K562 (cell line): ENCODE measurements around the gene MNDA. TPM values are rescaled to one million over a fixed set of nuclear protein-coding genes. Genes with fewer than 3 reads are reported as not detected.

Source experiments
- ATAC-seq: fragments of 200-7000 bp; cut with Tn5 transposase; 3 replicates; pipeline ENCODE4 v1.9.1; 2020; ENCODE audit warnings: moderate library complexity
- BruUV-seq: library from RNA; stranded (reverse); fragments of 400-500 nt; replicated peaks from 2 replicates; lab custom pipeline; 2021; lab: Mats Ljungman, UMichigan
- CTCF ChIA-PET: fragments of 300-600 bp; formaldehyde crosslinking; extraction: SDS; loops from one replicate; lab custom pipeline; 2021; ENCODE audit warnings: low intra/inter-chr PET ratio; lab: Yijun Ruan, JAX
- POLR2A ChIA-PET: fragments of 300-600, 350-650 bp; sonication (Branson Sonifier 250); formaldehyde crosslinking; extraction: SDS; loops from one replicate; lab custom pipeline; 2021; ENCODE audit warnings: antibody characterized with exemption, inconsistent platforms; lab: Yijun Ruan, JAX
- DNase-seq, 4 experiments: peaks; one replicate each; pipeline versions ENCODE4 v3.0.0 to v3.0.0-alpha.2; 2011 to 2018; ENCODE audit warnings: low spot score in 3 of 4, mixed read lengths in 3 of 4; ENCODE audit errors: extremely low read depth in 1 of 4
- FAIRE-seq: peaks from 2 replicates; lab custom pipeline; 2011; peaks lifted over from hg19 to GRCh38; lab: Jason Lieb, UNC
- H2AFZ ChIP-seq: 2 replicates; pipeline ENCODE4 v1.6.0; 2011; ENCODE audit warnings: low read depth, low read length, control low read depth, inconsistent platforms
- H3K27ac ChIP-seq: fragments of 200-600 bp; 3 replicates; pipeline ENCODE4 v1.8.0; 2011; ENCODE audit warnings: low read depth, mild to moderate bottlenecking, control low read depth, inconsistent platforms, low read length, moderate library complexity, mixed read lengths; ENCODE audit errors: extremely low read depth
- H3K27me3 ChIP-seq, 2 experiments: fragments of 300-600 bp in 1 of 2; 2 replicates in 1 of 2; 3 replicates in 1 of 2; pipeline versions ENCODE4 v1.6.0 to v1.8.0; 2011; ENCODE audit warnings: inconsistent platforms in 2 of 2, low read length in 2 of 2, mild to moderate bottlenecking in 1 of 2, mixed read lengths in 1 of 2, moderate library complexity in 1 of 2; ENCODE audit not compliant: control insufficient read depth in 2 of 2, insufficient read depth in 2 of 2
- H3K36me3 ChIP-seq: fragments of 300-600 bp; 3 replicates; pipeline ENCODE4 v1.8.0; 2011; ENCODE audit warnings: mild to moderate bottlenecking, low read length, inconsistent platforms; ENCODE audit not compliant: control insufficient read depth, insufficient read depth
- H3K4me1 ChIP-seq, 2 experiments: fragments of 200-600 bp in 1 of 2; replicated peaks in 1 of 2; 2 replicates in 1 of 2; 3 replicates in 1 of 2; pipeline versions ENCODE4 v1.5.1 to v1.8.0; 2011; ENCODE audit warnings: inconsistent platforms in 2 of 2, low read length in 2 of 2, mild to moderate bottlenecking in 1 of 2, mixed read lengths in 1 of 2, moderate library complexity in 1 of 2; ENCODE audit not compliant: control insufficient read depth in 2 of 2, insufficient read depth in 2 of 2
- H3K4me2 ChIP-seq: 2 replicates; pipeline ENCODE4 v1.6.1; 2011; ENCODE audit warnings: low read length, control low read depth, inconsistent platforms, mixed read lengths; ENCODE audit not compliant: insufficient read depth
- H3K4me3 ChIP-seq: fragments of 200-600 bp; sonication (generic), shearing (Covaris generic); 2 replicates; pipeline ENCODE4 v1.5.1; 2016; ENCODE audit warnings: control low read depth, inconsistent platforms
- H3K79me2 ChIP-seq: fragments of 200-600 bp; 3 replicates; pipeline ENCODE4 v1.8.0; 2011; ENCODE audit warnings: low read length, inconsistent platforms; ENCODE audit not compliant: control insufficient read depth, insufficient read depth
- H3K9ac ChIP-seq, 2 experiments: 2 replicates each; pipeline versions ENCODE4 v1.6.0 to v1.6.1; 2011; ENCODE audit warnings: low read depth in 2 of 2, low read length in 2 of 2, control low read depth in 1 of 2, inconsistent platforms in 1 of 2, mild to moderate bottlenecking in 1 of 2, mixed read lengths in 1 of 2; ENCODE audit not compliant: insufficient read depth in 1 of 2
- H3K9me1 ChIP-seq: one replicate; pipeline ENCODE4 v1.6.0; 2011; ENCODE audit warnings: inconsistent platforms, mild to moderate bottlenecking, low read length, moderate library complexity; ENCODE audit not compliant: control insufficient read depth, insufficient read depth
- H3K9me3 ChIP-seq: replicated peaks from 2 replicates; pipeline ENCODE4 v1.5.1; 2011; ENCODE audit warnings: low read depth, low read length, inconsistent platforms; ENCODE audit not compliant: control insufficient read depth, insufficient read depth
- H4K20me1 ChIP-seq: replicated peaks from 2 replicates; pipeline ENCODE4 v1.6.1; 2011; ENCODE audit warnings: low read length, inconsistent platforms, mixed read lengths; ENCODE audit not compliant: control insufficient read depth, insufficient read depth
- CBX5 ChIP-seq: IDR thresholded peaks from 2 replicates; pipeline ENCODE4 v1.6.1; 2014; ENCODE audit warnings: low read depth, borderline replicate concordance
- MTA3 ChIP-seq: fragments of 450-650 bp; formaldehyde crosslinking; IDR thresholded peaks from 2 replicates; pipeline ENCODE4 v1.6.1; 2017; ENCODE audit warnings: mild to moderate bottlenecking, borderline replicate concordance
- TCF3 ChIP-seq: sonication (generic); formaldehyde crosslinking; IDR thresholded peaks from 2 replicates; pipeline ENCODE4 v1.4.0; 2020; ENCODE audit warnings: mild to moderate bottlenecking, missing genetic modification reagents
- WGBS: fragments of 100-300 bp; shearing (Covaris generic); methylation state at CpG from one replicate; pipeline ENCODE4 v1.1.6; 2016; ENCODE audit warnings: low coverage, mixed read lengths; ENCODE audit not compliant: insufficient coverage; ENCODE audit errors: missing lambda C conversion rate; 5-methylcytosine and 5-hydroxymethylcytosine counted together
- in situ Hi-C: fragments of 300-500 bp; cut with MboI; formaldehyde crosslinking; loops from 4 replicates; pipeline ENCODE4 v1.15.0; 2018; ENCODE audit warnings: inconsistent platforms, mixed read lengths
- intact Hi-C: fragments of 100-400 bp; cut with micrococcal nuclease; formaldehyde crosslinking; loops from 2 replicates; pipeline ENCODE4 v1.14.2; 2022
- polyA plus RNA-seq, 8 experiments: library from polyadenylated mRNA; depleted of rRNA in 4 of 8; stranded (reverse) in 5 of 8; unstranded in 3 of 8; fragments of >200 nt; fragmentation: Nextera tagmentation in 2 of 8; fragmentation: Illumina TruSeq in 1 of 8; extraction: Ambion mirVana in 2 of 8; extraction: Trizol in 1 of 8; gene quantifications; 2 replicates each; pipeline versions ENCODE4 v1.2.1 to v1.2.3, GENCODE V29; 2011 to 2014; ENCODE audit warnings: inconsistent platforms in 1 of 8, missing spikeins in 1 of 8
- total RNA-seq, 7 experiments: library from RNA; depleted of rRNA in 6 of 7; stranded (reverse); fragments of >200 nt in 6 of 7; fragmentation: Illumina TruSeq in 2 of 7; extraction: Trizol in 2 of 7; gene quantifications; 2 replicates each; pipeline versions ENCODE4 v1.2.1 to v1.2.3, GENCODE V29; 2011 to 2021; ENCODE audit warnings: low replicate concordance in 1 of 7
- TF ChIP-seq, protein P1 (sequence below): fragments of 450-650 bp; formaldehyde crosslinking; IDR thresholded peaks from 2 replicates; pipeline ENCODE4 v1.4.0; 2020; ENCODE audit warnings: mild to moderate bottlenecking, moderate library complexity
- TF ChIP-seq, protein P2 (sequence below): sonication (generic); formaldehyde crosslinking; IDR thresholded peaks from 2 replicates; pipeline ENCODE4 v1.8.1; 2023; ENCODE audit warnings: mild to moderate bottlenecking, missing genetic modification reagents
- TF ChIP-seq, protein P3 (sequence below): fragments of 250-450 bp; sonication (Bioruptor Pico); IDR thresholded peaks from 2 replicates; pipeline ENCODE4 v1.5.0; 2020; ENCODE audit warnings: mild to moderate bottlenecking
- TF ChIP-seq, protein P4 (sequence below): sonication (generic); formaldehyde crosslinking; IDR thresholded peaks from 2 replicates; pipeline ENCODE4 v1.8.0; 2022; ENCODE audit warnings: mild to moderate bottlenecking, missing genetic modification reagents
- TF ChIP-seq, protein P5 (sequence below): fragments of 250-450 bp; sonication (Bioruptor Pico); IDR thresholded peaks from 2 replicates; pipeline ENCODE4 v1.9.0; 2021; ENCODE audit warnings: mild to moderate bottlenecking
- TF ChIP-seq, protein P6 (sequence below): fragments of 150-350 bp; conservative IDR thresholded peaks from 2 replicates; pipeline ENCODE4 v1.6.1; 2014; ENCODE audit warnings: low read length

MNDA gene
- total and polyA plus RNA-seq, 9 of the 15 experiments (the other 6 are each of a cell fraction or from before 2014, with no cell fraction given): 0.08 to 0.14 (median 0.09) TPM; not detected in 6

DNA sequence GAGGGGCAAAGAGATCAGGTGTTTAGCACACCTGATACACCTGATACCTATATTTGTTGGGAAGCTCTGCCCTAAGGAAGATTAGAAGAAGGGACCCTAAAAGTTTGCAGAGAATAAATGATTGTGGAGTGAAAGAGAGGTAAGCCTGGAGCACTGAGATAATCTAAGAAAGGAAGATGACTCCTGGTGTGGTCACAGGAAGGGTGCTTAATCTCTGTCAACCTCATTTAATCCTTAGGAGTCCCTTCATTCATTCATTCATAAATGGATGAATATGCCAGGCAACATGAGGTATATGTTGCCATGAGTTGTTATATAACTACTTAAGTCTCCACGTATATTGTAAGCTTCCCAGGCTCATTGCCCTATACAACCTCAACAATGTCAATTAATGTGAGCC lies 16.2 kb upstream of the MNDA start (continued):
- TF ChIP-seq, protein P1, sequence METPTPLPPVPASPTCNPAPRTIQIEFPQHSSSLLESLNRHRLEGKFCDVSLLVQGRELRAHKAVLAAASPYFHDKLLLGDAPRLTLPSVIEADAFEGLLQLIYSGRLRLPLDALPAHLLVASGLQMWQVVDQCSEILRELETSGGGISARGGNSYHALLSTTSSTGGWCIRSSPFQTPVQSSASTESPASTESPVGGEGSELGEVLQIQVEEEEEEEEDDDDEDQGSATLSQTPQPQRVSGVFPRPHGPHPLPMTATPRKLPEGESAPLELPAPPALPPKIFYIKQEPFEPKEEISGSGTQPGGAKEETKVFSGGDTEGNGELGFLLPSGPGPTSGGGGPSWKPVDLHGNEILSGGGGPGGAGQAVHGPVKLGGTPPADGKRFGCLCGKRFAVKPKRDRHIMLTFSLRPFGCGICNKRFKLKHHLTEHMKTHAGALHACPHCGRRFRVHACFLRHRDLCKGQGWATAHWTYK (CRISPR knock-in tag): no peak
- TF ChIP-seq, protein P2, sequence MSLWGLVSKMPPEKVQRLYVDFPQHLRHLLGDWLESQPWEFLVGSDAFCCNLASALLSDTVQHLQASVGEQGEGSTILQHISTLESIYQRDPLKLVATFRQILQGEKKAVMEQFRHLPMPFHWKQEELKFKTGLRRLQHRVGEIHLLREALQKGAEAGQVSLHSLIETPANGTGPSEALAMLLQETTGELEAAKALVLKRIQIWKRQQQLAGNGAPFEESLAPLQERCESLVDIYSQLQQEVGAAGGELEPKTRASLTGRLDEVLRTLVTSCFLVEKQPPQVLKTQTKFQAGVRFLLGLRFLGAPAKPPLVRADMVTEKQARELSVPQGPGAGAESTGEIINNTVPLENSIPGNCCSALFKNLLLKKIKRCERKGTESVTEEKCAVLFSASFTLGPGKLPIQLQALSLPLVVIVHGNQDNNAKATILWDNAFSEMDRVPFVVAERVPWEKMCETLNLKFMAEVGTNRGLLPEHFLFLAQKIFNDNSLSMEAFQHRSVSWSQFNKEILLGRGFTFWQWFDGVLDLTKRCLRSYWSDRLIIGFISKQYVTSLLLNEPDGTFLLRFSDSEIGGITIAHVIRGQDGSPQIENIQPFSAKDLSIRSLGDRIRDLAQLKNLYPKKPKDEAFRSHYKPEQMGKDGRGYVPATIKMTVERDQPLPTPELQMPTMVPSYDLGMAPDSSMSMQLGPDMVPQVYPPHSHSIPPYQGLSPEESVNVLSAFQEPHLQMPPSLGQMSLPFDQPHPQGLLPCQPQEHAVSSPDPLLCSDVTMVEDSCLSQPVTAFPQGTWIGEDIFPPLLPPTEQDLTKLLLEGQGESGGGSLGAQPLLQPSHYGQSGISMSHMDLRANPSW (CRISPR knock-in tag): no peak
- peak; percentile 46; the same call in 1 of the 2 replicates for TF ChIP-seq TCF3

DNA sequence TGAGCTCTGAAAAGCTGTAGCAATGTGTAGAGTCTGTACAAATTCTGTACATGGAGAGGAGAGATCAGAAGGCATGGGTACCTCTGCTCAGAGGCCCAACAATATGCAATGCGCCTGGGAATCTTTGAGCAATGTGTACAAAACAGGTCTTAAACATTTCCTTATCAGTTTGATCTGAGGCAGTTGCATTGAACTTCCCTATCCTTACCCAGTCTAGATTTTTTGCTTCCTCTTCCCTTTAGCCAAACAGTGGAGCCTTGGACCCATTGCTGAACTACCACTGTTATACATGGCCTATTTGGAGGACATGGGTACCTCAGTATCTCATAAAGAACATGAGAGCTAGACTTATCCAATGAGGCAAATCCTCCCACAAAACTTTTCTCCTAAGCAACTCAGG lies 12.6 kb upstream of the MNDA start:
- Histone ChIP-seq H4K20me1 (no peaks in the 10 kb centered on the region), H3K27me3 (no peaks in the 10 kb centered on the region), H3K9me3 (peaks cover under 1% of the 10 kb centered on the region; the same call in 1 of the 2 replicates), H3K4me3 (no peak overlapping the region), H3K27ac (peak overlapping the region; percentile 88), H3K9ac (peak overlapping the region in 1 of 2 experiments; percentile 60; a peak in 2 of 4 replicates), H3K79me2 (no peaks in the 10 kb centered on the region), H3K4me2 (peak overlapping the region; percentile 47; the same call in 1 of the 2 replicates), H3K4me1 (peaks cover 0 to 33% of the 10 kb centered on the region in 2 experiments; a peak in 3 of 5 replicates), H2AFZ (peak overlapping the region; percentile 81), H3K9me1 (no peaks in the 10 kb centered on the region), H3K36me3 (no peaks in the 10 kb centered on the region)
- intact Hi-C loops (loop anchor here (5.0 to 10.0 kb wide), 2 partner anchors 131 to 256 kb away; partner anchors contain the start of genes AIM2 and SPTA1), in situ Hi-C loops (no loop called here)
- peak; percentile 54 for ATAC-seq
- no TSS peak for BruUV-seq
- WGBS: 25% methylated on average over 1 of the region's 1 CpG
- POLR2A ChIA-PET: interaction anchor here (0.6 to 2.9 kb wide), 4 partner anchors 10 to 270 kb away, joined by 3 to 21 read pairs (median 4); no protein-coding TSS in a partner anchor
- no peak for FAIRE-seq
- CTCF ChIA-PET: no interaction called here
- DNase-seq: peak in 1 of 4 experiments; percentile 13
- TF ChIP-seq, protein P3, sequence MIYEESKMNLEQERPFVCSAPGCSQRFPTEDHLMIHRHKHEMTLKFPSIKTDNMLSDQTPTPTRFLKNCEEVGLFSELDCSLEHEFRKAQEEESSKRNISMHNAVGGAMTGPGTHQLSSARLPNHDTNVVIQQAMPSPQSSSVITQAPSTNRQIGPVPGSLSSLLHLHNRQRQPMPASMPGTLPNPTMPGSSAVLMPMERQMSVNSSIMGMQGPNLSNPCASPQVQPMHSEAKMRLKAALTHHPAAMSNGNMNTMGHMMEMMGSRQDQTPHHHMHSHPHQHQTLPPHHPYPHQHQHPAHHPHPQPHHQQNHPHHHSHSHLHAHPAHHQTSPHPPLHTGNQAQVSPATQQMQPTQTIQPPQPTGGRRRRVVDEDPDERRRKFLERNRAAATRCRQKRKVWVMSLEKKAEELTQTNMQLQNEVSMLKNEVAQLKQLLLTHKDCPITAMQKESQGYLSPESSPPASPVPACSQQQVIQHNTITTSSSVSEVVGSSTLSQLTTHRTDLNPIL (CRISPR knock-in tag): 0 out of 2 replicates have a peak, but pooled peaks have one; percentile 67
- TF ChIP-seq, protein P4, sequence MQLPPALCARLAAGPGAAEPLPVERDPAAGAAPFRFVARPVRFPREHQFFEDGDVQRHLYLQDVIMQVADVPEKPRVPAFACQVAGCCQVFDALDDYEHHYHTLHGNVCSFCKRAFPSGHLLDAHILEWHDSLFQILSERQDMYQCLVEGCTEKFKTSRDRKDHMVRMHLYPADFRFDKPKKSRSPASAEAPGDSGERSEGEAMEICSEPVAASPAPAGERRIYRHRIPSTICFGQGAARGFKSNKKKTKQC (CRISPR knock-in tag): no peak
- TF ChIP-seq CBX5: no peak
- TF ChIP-seq, protein P5, sequence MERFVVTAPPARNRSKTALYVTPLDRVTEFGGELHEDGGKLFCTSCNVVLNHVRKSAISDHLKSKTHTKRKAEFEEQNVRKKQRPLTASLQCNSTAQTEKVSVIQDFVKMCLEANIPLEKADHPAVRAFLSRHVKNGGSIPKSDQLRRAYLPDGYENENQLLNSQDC (CRISPR knock-in tag): no peak
- TF ChIP-seq, protein P6, sequence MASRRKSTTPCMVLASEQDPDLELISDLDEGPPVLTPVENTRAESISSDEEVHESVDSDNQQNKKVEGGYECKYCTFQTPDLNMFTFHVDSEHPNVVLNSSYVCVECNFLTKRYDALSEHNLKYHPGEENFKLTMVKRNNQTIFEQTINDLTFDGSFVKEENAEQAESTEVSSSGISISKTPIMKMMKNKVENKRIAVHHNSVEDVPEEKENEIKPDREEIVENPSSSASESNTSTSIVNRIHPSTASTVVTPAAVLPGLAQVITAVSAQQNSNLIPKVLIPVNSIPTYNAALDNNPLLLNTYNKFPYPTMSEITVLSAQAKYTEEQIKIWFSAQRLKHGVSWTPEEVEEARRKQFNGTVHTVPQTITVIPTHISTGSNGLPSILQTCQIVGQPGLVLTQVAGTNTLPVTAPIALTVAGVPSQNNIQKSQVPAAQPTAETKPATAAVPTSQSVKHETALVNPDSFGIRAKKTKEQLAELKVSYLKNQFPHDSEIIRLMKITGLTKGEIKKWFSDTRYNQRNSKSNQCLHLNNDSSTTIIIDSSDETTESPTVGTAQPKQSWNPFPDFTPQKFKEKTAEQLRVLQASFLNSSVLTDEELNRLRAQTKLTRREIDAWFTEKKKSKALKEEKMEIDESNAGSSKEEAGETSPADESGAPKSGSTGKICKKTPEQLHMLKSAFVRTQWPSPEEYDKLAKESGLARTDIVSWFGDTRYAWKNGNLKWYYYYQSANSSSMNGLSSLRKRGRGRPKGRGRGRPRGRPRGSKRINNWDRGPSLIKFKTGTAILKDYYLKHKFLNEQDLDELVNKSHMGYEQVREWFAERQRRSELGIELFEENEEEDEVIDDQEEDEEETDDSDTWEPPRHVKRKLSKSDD: no peak
- 0 out of 2 replicates have a peak, but pooled peaks have one; percentile 19 for TF ChIP-seq MTA3
